ENCODE measurements around the gene BCL7A. TPM values are rescaled to one million over a fixed set of nuclear protein-coding genes. Genes with fewer than 3 reads are reported as not detected.

BCL7A gene
- total and polyA plus RNA-seq, 2 experiments from 2014 or later: 12.7 to 14.9 TPM

DNA sequence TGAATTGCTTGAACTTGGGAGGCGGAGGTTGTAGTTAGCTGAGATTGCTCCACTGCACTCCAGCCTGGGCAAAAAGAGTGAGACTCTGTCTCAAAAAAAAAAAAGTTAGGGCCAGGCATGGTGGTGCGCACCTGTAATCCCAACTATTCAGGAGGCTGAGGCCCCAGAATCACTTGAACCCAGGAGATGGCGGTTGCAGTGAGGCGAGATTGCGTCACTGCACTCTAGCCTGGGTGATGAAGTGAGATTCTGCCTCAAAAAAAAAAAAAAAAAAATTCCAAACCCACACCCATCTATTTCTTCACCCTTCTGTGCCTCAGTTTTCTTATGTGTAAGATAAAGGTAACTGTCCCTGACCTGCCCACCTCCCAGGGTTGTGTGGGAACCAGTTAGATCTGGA, 45.9 kb downstream of the BCL7A start:
- H3K27ac Mint-ChIP-seq: no peak overlapping the region
- H3K4me1 ChIP-seq (ENCODE audit: insufficient read depth): peaks cover 9% of the 10 kb centered on the region; the same call in 1 of the 2 replicates
- no peak overlapping the region for H3K4me3 Mint-ChIP-seq

More for the DNA sequence above, 45.9 kb downstream of the BCL7A start:
- H2AFZ ChIP-seq: no peak overlapping the region
- H3K27ac ChIP-seq (ENCODE audit: low read depth): no peak overlapping the region
- Mint-ChIP-seq H3K9me3 (peaks cover 4% of the 10 kb centered on the region; the same call in 1 of the 3 replicates), H3K36me3 (ENCODE audit: low read depth) (peaks cover 15% of the 10 kb centered on the region), H3K4me1 (peaks cover 27% of the 10 kb centered on the region), H3K27me3 (ENCODE audit: insufficient read depth, low read depth, poor library complexity) (peaks cover 4% of the 10 kb centered on the region)
- DNase-seq (ENCODE audit: low spot score): no peak
- ATAC-seq: no peak
- no peak overlapping the region for H3K4me2 ChIP-seq
- H3K27me3 ChIP-seq (ENCODE audit: insufficient read depth): no peaks in the 10 kb centered on the region
- H3K4me3 ChIP-seq: no peak overlapping the region
- no peaks in the 10 kb centered on the region for H3K36me3 ChIP-seq (ENCODE audit: insufficient read depth)
- no peaks in the 10 kb centered on the region for H4K20me1 ChIP-seq (replicated peaks; ENCODE audit: insufficient read depth)
- no peaks in the 10 kb centered on the region for H3F3A ChIP-seq (replicated peaks; ENCODE audit: low read depth)
- H3K79me2 ChIP-seq (replicated peaks; ENCODE audit: insufficient read depth): 0 out of 2 replicates have a peak, but pooled peaks cover 7% of the 10 kb centered on the region
- no peaks in the 10 kb centered on the region for H3K9me2 ChIP-seq (ENCODE audit: insufficient read depth)
- TF ChIP-seq EZH2 (IDR thresholded peaks at IDR 0.05; ENCODE audit: low read depth, unreplicated experiment): no peak
- TF ChIP-seq ZNF114 (CRISPR knock-in tag; IDR thresholded peaks at IDR 0.05): no peak
- TF ChIP-seq JUNB (IDR thresholded peaks at IDR 0.05; ENCODE audit: unreplicated experiment): no peak
- no peak for TF ChIP-seq POLR2AphosphoS5 (IDR thresholded peaks at IDR 0.05; ENCODE audit: low read depth)
- TF ChIP-seq, protein P1, sequence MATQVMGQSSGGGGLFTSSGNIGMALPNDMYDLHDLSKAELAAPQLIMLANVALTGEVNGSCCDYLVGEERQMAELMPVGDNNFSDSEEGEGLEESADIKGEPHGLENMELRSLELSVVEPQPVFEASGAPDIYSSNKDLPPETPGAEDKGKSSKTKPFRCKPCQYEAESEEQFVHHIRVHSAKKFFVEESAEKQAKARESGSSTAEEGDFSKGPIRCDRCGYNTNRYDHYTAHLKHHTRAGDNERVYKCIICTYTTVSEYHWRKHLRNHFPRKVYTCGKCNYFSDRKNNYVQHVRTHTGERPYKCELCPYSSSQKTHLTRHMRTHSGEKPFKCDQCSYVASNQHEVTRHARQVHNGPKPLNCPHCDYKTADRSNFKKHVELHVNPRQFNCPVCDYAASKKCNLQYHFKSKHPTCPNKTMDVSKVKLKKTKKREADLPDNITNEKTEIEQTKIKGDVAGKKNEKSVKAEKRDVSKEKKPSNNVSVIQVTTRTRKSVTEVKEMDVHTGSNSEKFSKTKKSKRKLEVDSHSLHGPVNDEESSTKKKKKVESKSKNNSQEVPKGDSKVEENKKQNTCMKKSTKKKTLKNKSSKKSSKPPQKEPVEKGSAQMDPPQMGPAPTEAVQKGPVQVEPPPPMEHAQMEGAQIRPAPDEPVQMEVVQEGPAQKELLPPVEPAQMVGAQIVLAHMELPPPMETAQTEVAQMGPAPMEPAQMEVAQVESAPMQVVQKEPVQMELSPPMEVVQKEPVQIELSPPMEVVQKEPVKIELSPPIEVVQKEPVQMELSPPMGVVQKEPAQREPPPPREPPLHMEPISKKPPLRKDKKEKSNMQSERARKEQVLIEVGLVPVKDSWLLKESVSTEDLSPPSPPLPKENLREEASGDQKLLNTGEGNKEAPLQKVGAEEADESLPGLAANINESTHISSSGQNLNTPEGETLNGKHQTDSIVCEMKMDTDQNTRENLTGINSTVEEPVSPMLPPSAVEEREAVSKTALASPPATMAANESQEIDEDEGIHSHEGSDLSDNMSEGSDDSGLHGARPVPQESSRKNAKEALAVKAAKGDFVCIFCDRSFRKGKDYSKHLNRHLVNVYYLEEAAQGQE (IDR thresholded peaks at IDR 0.05; ENCODE audit: unreplicated experiment): no peak
- TF ChIP-seq, protein P2, sequence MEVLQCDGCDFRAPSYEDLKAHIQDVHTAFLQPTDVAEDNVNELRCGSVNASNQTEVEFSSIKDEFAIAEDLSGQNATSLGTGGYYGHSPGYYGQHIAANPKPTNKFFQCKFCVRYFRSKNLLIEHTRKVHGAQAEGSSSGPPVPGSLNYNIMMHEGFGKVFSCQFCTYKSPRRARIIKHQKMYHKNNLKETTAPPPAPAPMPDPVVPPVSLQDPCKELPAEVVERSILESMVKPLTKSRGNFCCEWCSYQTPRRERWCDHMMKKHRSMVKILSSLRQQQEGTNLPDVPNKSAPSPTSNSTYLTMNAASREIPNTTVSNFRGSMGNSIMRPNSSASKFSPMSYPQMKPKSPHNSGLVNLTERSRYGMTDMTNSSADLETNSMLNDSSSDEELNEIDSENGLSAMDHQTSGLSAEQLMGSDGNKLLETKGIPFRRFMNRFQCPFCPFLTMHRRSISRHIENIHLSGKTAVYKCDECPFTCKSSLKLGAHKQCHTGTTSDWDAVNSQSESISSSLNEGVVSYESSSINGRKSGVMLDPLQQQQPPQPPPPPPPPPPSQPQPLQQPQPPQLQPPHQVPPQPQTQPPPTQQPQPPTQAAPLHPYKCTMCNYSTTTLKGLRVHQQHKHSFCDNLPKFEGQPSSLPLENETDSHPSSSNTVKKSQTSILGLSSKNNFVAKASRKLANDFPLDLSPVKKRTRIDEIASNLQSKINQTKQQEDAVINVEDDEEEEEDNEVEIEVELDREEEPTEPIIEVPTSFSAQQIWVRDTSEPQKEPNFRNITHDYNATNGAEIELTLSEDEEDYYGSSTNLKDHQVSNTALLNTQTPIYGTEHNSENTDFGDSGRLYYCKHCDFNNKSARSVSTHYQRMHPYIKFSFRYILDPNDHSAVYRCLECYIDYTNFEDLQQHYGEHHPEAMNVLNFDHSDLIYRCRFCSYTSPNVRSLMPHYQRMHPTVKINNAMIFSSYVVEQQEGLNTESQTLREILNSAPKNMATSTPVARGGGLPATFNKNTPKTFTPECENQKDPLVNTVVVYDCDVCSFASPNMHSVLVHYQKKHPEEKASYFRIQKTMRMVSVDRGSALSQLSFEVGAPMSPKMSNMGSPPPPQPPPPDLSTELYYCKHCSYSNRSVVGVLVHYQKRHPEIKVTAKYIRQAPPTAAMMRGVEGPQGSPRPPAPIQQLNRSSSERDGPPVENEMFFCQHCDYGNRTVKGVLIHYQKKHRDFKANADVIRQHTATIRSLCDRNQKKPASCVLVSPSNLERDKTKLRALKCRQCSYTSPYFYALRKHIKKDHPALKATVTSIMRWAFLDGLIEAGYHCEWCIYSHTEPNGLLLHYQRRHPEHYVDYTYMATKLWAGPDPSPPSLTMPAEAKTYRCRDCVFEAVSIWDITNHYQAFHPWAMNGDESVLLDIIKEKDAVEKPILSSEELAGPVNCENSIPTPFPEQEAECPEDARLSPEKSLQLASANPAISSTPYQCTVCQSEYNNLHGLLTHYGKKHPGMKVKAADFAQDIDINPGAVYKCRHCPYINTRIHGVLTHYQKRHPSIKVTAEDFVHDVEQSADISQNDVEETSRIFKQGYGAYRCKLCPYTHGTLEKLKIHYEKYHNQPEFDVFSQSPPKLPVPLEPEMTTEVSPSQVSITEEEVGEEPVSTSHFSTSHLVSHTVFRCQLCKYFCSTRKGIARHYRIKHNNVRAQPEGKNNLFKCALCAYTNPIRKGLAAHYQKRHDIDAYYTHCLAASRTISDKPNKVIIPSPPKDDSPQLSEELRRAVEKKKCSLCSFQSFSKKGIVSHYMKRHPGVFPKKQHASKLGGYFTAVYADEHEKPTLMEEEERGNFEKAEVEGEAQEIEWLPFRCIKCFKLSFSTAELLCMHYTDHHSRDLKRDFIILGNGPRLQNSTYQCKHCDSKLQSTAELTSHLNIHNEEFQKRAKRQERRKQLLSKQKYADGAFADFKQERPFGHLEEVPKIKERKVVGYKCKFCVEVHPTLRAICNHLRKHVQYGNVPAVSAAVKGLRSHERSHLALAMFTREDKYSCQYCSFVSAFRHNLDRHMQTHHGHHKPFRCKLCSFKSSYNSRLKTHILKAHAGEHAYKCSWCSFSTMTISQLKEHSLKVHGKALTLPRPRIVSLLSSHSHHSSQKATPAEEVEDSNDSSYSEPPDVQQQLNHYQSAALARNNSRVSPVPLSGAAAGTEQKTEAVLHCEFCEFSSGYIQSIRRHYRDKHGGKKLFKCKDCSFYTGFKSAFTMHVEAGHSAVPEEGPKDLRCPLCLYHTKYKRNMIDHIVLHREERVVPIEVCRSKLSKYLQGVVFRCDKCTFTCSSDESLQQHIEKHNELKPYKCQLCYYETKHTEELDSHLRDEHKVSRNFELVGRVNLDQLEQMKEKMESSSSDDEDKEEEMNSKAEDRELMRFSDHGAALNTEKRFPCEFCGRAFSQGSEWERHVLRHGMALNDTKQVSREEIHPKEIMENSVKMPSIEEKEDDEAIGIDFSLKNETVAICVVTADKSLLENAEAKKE (CRISPR knock-in tag; IDR thresholded peaks at IDR 0.05): no peak
- TF ChIP-seq CREB1 (CRISPR knock-in tag; IDR thresholded peaks at IDR 0.05; ENCODE audit: low read depth): no peak
